GM12872 (cell line): ENCODE data around the gene ALKBH3.

Experiments
- TF ChIP-seq, protein P1 (sequence below): IDR thresholded peaks from 3 replicates; pipeline ENCODE4 v1.5.1; 2011; ENCODE audit warnings: low read depth, mild to moderate bottlenecking, low read length, moderate library complexity; ENCODE audit not compliant: insufficient read depth

ALKBH3 gene

GRCh38 chr11:43950311-43950855 lies 69.8 kb downstream of the ALKBH3 start:
- TF ChIP-seq, protein P1, sequence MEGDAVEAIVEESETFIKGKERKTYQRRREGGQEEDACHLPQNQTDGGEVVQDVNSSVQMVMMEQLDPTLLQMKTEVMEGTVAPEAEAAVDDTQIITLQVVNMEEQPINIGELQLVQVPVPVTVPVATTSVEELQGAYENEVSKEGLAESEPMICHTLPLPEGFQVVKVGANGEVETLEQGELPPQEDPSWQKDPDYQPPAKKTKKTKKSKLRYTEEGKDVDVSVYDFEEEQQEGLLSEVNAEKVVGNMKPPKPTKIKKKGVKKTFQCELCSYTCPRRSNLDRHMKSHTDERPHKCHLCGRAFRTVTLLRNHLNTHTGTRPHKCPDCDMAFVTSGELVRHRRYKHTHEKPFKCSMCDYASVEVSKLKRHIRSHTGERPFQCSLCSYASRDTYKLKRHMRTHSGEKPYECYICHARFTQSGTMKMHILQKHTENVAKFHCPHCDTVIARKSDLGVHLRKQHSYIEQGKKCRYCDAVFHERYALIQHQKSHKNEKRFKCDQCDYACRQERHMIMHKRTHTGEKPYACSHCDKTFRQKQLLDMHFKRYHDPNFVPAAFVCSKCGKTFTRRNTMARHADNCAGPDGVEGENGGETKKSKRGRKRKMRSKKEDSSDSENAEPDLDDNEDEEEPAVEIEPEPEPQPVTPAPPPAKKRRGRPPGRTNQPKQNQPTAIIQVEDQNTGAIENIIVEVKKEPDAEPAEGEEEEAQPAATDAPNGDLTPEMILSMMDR, result no peak

DNA sequence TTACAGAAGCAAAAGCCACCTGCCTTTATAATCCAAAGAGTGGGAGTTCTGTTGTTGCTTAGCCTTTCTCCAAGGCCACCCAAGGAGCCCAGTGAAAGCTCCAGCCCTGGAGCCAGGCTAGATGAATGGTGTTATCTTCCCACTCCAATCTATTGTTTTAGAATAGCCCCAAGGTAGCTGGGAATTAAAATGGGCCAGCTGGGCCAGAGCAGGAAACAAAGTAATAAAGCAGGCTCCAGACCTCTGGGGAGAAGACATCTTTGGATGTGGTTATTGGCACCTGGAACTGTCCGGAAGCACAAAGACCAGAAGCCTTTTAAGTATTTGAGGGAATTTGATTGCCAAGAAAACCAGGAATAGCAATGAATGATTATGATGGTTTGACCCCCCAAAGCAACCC lies 70.6 kb downstream of the ALKBH3 start:
- TF ChIP-seq, protein P1, result no peak

DNA sequence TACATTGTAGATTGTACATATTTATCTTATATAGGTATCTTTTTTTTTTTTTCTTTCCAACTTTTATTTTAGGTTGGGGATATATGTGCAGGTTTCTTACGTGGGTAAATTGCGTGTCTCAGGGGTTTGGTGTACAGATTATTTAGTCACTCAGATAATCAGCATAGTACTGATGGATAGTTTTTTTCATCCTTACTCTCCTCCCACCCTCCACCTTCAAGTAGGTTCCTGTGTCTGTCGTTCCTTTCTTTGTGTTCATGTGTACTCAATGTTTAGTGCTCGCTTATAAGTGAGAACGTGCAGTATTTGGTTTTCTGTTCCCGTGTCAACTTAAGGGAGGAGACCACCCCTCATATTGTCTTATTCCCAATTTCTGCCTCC lies 71.4 kb downstream of the ALKBH3 start:
- TF ChIP-seq, protein P1, result no peak

GRCh38 chr11:43952401-43953342 lies 72.0 kb downstream of the ALKBH3 start:
- TF ChIP-seq, protein P1, result no peak

DNA sequence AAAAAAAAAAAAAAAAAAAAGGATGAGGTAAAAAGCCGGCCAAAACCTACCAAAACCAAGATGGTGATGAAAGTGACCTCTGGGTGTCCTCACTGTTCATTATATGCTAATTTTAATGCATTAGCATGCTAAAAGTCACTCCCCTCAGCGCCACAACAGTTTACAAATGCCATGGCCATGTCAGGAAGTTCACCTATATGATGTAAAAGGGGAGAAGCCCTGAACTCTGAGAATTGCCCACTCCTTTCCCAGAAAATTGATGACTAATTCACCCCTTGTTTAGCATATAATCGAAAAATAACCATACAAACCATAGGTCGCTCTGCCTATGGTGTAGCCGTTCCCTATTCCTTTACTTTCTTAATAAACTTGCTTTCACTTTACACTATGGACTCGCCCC lies 72.9 kb downstream of the ALKBH3 start:
- TF ChIP-seq, protein P1, result no peak

GRCh38 chr11:43954241-43954640 lies 73.6 kb downstream of the ALKBH3 start:
- TF ChIP-seq, protein P1, result no peak

DNA sequence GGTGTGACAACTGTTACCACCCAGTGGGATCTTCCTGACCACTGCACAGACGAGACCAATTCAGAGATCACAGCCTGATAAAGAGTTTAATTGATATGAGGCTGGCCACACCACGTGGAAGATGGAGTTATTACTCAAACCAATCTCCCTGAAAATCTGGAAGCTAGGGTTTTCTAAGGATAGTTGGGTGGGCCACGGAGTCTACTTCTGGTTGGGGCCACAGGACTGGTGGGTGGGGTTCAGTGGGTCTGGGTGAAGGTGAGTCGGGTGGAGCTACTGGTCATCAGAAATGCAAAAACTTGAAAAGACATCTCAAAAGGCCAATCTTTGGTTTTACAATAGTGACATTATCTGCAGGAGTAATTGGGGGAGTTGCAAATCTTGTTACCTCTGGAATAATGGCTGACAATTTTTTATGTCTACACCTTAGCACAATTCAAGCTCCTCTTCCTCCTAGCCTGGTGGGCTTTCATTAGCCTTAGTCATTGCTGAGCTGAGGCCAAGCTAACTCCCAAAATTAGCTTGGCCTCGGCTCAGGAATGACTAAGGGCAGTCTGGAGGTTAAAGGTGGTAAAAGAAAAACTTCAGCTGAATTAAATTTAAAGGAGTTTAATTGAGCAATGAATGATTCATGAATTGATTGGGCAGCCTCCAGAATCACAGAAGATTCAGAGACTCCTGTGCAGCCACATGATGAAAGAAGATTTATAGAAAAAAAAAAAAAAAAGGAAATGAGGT lies 74.9 kb downstream of the ALKBH3 start:
- TF ChIP-seq, protein P1, result no peak
